MM.1S (cell line): ENCODE data around the gene MAP2K7.

Source experiments
- CTCF ChIP-seq: fragments of 300-600 bp; sonication (generic); IDR thresholded peaks from 2 replicates; pipeline ENCODE4 v1.5.1; 2016; ENCODE audit warnings: antibody characterized with exemption, low read length, mixed read lengths
- EZH2 ChIP-seq: fragments of 300-600 bp; sonication (generic); optimal IDR thresholded peaks from 2 replicates; pipeline ENCODE3; 2017; ENCODE audit warnings: low read depth, mild to moderate bottlenecking, antibody characterized with exemption, low read length, mixed read lengths
- EZH2phosphoT487 ChIP-seq: fragments of 300-600 bp; sonication (generic); IDR thresholded peaks from 2 replicates; pipeline ENCODE4 v1.6.1; 2018; ENCODE audit warnings: antibody characterized with exemption, low read length

GRCh38 chr19:7873304-7874075 is 30.2 kb upstream of the MAP2K7 start:
- TF ChIP-seq CTCF (no peak), EZH2 (no peak), EZH2phosphoT487 (no peak)
